CD4-positive, alpha-beta T cell treated with Interleukin-2 at 100 ng/mL for 4 hours (primary cell): Measurements from ENCODE around the gene SOCS1.

Experiments
- DNase-seq: peaks from one replicate; pipeline ENCODE4 v3.0.0-alpha.2; 2020; ENCODE audit warnings: low spot score

The SOCS1 gene

DNA sequence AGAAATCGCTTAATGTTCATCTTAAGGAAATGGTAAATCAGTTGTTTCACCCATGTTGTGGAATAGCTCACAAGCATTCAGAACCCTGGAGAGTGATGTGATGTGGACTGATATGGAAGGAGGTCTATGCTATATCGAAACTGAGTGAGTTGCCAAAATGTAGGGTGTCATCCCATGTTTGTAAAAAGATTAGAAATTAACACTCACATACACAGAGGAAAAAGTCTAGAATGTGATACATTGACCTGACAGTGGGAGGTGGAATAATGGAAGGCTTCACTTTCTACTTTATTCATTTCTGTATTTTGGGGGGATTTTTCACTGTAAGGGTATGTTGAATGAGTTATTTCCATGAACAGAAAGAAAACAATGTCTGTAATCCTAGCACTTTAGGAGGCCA is 29.8 kb upstream of the SOCS1 start:
- no peak for DNase-seq

DNA sequence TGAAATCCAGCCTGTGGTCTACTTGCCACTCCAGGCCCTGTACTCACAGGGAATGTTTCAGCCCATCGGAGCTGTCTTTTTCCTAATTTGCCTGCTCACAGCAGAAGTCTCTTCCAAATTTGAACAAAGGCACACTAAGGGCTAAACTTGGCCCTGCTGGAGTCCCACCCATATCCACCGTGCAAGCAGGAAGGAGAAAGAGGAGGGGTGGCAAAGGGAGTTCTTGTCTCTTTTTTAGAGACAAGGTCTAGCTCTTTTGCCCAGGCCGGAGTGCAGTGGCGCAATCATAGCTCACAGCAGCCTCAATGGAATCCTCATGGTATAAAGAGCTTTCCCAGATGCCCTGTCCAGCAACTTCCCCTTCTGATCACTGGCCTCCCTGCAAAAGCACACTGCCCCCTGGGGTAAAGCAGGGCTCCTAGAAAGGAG is 27.8 kb upstream of the SOCS1 start:
- no peak for DNase-seq

DNA sequence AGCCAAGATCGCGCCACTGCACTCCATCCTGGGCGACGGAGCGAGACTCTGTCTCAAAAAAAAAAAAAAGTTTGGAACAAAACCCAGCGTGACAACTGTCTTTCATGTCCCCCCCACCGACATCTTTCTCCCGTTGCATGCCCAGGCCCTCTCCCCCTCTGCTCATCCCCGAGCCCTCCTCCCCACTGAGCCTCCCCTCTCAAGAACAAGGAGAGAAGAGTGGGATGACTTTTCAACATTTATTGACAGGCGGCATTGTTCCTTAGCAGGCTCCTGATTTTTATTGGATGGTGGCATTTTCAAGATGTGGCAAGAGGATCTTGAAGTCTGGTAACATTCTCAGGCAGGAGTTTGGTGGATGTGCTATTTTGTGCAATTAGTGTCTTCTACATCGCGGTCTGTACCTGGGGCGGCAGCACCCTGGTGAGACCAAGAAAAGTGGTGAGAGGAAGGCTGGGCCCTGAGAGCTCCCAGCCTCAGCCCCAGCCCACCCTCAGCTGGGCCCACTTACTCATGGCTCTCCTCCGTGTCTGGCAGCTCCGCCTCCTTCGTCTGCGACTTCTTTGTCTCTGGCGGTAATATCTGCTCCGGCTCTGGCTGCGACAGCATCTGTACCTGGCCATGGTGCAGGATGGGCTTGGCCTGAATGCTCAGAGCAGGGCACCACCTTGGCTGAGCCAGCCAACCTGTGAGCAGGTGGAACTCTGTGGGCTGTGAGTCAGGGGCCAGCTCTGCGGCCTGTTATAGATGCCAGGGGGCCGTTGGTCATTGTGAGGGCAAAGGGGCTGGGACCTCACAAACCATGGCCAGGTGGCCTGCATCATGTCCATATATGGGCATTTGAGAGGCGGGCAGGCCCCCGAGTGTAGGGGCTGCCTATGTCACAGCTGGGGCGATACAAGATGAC is 24.9 kb upstream of the SOCS1 start, which contains the start of gene PRM1:
TSS of gene PRM1 (minus strand) at position 715 of the 907 bp plus-strand sequence. CDS start at position 623, 92 bp downstream.
- DNase-seq = no peak

DNA sequence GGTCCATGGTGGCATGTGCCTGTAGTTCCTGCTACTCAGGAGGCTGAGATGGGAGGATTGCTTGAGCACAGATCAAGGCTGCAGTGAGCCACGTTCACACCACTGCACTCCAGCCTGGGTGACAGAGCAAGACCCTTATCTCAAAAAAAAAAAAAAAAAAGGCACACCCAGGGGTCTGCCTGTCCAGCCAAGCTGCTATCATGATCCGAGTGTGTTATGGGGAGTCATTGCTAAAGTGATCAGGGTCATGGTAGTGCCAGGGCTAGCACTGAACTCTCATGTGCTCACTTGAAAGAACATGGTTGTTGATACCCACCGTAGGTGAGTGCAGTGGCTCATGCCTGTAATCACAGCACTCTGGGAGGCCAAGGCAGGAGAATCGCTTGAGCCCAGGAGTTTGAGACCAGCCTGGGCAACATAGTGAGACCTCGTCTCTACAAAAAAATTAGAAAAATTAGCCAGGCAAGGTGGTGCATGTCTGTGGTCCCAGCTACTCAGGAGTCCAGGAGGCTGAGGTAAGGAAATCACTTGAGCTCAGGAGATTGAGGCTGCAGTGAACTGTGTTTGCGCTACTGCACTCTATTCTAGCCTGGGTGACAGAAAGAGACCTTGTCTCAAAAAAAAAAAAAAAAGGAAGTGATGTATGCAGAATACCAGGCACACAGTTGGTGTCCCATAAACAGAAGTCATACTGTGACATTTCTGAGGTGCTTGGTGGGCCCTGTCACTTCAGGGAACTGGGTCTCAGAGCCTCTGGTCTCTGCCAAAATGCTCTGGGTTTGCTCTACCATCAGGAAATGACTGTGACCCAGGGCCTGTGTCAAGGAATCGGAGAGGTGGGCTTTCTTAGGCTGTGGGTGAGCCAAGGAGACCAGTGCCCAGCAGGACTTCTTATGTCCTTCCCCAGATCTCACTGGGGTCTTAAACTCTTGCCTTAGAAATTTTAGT is 23.0 kb upstream of the SOCS1 start:
- DNase-seq = no peak

DNA sequence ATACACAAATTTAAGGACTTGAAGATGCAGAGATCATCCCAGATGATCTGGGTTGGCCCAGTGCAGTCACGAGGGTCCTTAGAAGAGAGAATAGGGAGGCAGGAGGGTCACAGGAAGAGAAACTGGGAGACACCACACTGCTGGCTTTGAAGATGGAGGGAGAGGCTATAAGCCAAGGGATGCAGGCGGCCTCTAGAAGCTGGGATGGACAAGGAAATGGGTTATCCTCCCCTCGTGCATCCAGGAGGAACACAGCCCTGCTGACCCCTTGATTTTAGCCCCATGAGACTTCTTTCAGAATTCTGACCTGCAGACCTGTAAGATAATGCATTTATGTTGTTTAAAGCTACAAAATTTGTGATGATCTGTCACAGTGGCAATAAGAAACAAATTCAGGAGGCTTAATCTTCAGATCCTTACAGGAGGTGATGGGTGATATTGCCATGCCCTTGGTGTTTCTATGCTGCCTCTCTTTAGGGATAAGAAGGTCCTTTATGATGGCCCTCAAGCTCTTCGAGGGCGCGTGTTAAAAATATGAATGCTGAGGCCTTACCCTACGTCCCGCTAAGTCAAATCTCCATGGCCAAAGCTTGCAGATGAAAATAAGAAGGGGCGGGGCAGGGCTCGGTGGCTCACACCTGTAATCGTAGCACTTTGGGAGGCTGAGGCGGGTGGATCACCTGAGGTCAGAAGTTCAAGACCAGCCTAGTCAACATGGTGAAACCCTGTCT is 21.8 kb upstream of the SOCS1 start:
- no peak for DNase-seq

DNA sequence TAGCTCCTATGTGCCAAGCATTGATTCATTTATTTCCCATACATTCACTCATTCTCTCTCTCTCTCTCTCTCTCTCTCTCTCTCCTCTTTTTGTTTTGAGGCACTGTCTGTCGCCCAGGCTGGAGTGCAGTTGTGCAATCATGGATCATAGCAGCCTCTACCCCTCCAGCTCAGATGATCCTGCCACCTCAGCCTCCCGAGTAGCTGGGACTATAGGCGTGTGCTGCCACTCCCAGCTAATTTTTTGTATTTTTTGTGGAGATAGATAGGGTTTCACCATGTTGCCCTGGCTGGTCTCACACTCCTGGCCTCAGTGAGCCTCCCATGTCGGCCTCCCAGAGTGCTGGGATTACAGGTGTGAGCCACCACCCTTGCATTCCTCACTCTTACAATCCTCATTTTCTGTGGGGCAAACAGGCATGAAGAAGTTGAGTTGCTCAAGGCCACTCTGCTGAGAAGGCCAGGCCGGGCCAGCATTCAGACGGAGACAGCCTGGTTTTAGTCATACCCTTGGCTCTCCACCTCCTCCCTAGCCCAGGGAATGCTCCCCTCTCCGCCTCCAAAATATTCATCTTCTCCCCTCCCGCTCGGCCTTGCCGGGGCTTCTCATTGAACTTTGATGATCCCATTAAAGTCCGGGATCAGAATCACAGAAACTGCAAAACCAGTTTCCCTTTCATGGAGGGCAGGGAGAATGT is 21.0 kb upstream of the SOCS1 start:
- DNase-seq = no peak

DNA sequence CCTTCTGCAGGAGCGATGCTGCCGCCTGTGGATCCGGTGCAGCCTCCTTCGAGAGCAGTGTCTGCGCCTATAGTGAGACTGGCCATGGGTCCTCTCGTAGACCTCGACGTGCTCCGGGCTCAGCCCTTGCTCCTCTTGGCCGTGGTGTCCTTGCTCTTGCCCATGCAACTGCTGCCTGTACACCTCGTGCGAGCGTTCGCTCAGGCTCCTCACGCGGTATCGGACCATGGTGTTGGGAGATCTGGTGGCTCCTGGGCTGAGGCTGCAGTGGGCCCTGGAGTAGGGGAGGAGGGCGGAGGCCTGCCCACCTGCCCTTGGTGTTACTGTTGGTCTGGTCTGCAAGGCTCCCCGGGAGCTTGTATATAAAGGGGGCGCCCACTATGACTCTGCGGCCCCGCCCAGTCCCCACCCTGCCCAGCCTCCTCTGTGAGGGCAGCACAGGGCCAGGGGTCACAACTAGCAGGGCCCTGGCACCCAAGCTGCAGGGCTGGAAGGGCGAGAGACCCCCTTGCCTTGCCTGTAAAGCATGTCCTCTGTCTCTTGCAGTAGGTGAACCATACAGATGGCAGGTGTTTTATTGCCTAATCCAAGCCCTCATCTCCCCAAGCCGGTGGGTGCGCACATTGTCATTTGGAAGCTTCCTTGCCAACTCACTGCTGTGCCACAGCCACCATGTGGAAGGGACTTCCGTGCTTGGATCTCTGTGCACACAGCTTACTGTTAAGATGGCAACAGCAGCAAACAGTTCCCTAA is 20.3 kb upstream of the SOCS1 start, which contains the start of gene PRM2:
TSS of gene PRM2 (minus strand) at position 338 of the 753 bp plus-strand sequence. CDS start at position 228, 110 bp downstream.
- DNase-seq = no peak

DNA sequence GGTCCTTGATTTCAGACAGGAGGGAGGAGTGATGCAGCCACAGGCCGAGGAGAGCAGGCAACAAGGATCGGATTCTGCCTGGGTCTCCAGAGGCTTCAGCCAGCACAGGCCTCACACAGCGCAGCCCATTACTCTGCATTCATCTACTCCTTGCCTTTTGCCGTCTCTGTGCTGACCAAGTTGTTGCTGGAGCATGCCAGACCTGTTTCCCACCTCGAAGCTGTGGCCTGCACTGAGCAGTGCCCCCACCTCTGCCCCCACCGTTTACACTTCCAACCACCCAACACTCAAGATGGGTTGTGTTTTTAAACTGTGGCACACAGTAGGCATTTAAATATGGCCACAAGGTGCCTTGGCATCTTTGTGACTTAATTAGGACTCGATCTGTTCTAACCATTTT is 19.0 kb upstream of the SOCS1 start:
- no peak for DNase-seq

DNA sequence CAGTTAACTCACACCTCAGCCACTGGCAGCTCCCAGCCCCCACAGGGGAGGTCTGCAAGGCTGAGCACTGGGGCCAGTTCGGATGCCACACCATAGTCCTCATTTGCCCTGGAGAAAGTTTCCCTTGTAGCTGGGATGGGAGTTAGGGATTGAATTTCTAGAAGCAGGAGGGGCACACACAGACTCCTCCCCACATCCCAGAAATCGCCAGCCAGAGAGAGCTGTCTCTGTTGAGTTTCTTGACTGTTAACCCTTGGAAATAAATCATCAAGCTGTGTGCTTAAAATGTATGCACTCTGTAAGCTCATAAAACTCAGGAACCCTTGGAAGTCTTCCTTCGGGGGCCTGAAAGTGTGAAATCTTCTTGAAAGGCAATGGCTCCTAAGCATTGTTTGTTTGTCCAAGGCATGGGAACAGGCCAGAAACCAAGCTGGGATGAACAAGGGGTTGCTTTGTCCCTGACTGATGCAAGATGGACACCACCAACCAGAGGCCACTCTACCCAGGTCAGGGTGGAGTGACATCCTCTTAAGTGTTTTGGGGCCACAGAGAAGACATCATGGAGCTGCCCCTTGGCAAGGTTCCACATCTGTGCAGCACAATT is 17.8 kb upstream of the SOCS1 start:
- no peak for DNase-seq

DNA sequence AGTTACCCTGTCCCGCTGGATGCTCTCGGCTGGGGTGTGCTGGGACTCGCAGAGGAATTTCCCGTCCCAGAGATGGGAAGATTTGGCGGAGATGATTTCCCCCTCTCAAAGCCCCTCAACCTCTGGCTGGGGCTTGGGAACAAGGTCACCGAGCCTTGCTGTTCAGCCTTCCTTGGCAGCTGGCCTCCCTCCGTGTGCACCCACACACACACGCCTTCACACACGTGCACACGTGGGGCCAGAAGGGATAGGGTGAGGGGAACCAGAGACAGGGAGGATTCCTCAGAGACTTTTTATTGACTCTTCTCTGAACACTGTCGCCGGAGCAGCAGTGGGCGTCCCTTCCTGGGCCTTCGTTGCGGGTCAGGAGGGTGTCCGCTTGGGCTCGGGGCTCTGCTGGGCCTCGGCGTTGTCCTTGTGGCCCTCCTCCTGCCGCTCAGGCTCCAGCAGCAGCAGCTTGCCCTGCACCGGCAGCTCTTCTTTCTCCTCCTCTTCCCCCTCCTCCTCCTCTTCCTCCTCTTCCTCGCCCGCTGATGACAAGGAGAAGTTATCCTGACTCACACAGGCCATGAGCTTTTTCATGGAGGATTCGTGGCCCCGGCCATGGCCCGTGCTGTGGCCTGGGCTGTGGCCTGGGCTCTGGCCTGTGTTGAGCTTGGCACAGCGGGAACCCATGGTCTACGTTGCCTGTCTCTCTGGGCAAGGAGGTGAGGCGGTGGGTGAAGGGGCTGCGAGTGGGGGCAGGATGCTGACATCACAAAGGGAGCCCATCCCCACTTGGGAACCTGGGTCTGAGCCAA is 17.1 kb upstream of the SOCS1 start, which contains the start of gene PRM3:
TSS of gene PRM3 (minus strand) at position 709 of the 800 bp plus-strand sequence. CDS start at position 675, 34 bp downstream.
- no peak for DNase-seq

DNA sequence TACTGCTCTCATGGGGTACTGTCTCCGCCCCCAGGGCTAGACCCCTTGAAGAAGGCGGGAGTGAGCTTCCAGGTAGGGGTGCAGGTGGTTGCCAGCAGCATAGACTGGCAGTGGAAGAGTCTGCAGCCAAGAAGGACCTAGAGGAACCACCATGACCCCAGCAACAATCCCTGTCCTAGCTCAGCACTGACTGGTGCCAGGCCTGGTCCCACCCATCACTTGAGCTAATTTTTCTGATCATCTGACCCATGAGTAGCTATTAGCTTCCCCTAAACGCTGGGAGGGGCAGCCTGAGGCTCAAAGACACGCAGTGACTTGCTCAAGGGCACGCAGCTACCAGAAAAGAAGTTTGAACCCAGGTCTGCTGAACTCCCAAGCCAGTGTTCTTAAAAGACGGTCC is 16.5 kb upstream of the SOCS1 start:
- DNase-seq = no peak

DNA sequence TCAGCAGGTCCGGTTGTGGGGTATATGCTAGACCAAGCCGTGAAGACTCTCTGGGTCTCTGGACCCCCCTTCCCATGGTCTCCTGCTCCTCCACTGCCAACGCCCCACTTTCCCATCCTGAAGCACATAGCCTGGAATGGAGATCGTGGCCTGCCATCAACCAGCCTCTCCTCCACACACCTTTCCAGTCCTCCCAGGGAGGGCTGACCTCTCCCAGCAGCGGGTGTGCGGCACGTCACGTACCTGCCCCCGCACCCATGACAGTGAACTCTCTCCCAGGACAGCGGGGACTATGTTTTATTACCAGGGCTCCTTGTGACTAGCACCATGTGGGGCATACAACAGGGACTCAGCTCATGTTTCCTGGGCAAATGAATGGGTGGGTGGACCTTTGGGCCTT is 15.6 kb upstream of the SOCS1 start:
- DNase-seq = no peak

DNA sequence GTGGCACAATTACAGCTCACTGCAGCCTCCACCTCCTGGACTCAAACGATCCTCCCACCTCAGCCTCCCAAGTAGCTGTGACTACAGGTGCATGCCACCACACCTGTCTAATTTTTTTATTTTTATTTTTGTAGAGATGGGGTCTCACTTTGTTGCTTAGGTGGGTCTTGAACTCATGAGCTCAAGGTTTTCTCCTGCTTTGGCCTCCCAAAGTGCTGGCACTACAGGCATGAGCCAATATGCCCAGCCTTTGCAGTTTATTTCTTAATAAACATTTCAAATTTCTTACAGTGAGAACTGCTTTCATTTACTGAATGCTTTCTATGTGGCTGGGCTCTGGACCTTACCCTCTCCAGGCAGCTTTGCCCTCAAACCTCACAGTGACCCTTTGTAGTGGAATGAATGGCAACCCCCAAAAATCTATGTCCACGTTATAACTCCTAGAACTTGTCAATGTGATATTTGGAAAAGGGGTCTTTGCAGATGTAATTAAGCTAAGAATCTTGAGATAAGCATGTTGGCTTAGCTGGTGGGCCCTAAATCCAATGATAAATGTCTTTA is 14.7 kb upstream of the SOCS1 start:
- no peak for DNase-seq

DNA sequence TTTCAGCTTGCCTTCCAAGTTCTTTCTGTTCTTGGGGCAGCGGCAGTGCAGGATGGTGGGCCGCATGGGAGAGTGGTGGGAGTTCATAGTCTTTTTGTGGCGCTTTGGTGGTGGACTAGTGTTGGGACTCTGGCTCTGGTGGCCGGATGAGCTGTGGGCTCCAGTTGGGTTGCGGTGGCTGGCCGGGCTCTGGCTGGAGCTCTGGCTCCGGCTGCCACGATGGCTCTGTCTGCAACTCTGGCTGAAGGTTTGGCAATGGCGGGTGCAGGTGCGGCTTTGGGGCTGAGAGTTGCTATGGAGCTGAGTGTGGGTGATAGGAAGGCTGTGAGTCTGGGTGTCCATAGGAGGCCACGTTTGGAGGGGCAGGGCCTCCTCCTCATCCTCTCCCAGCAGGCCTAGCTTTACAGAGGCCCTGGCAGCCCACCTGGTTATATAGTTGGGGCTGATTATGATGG is 12.9 kb upstream of the SOCS1 start, which contains the start of gene TNP2:
TSS of gene TNP2 (minus strand) at position 405 of the 455 bp plus-strand sequence. CDS start at position 342, 63 bp downstream.
- DNase-seq = no peak

DNA sequence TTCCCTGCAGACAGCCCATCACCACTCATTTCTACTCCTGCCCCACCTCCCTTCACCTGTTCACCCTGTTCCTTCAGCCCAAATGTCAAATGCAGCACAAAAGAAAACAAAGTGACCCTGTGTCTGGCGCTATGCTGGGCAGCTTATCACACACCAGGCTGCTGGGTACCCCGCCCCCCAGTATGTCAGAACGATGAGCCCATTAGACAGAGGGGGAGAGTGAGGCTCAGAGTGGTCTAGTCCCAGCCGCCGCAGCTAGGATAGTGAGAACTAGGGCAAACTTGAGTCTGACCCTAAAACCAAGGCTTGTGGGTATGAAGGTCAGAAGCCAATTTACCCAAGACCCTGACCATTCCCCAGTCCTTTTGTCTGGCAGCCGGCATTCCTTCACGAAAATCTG is 9.1 kb upstream of the SOCS1 start:
- DNase-seq = no peak

DNA sequence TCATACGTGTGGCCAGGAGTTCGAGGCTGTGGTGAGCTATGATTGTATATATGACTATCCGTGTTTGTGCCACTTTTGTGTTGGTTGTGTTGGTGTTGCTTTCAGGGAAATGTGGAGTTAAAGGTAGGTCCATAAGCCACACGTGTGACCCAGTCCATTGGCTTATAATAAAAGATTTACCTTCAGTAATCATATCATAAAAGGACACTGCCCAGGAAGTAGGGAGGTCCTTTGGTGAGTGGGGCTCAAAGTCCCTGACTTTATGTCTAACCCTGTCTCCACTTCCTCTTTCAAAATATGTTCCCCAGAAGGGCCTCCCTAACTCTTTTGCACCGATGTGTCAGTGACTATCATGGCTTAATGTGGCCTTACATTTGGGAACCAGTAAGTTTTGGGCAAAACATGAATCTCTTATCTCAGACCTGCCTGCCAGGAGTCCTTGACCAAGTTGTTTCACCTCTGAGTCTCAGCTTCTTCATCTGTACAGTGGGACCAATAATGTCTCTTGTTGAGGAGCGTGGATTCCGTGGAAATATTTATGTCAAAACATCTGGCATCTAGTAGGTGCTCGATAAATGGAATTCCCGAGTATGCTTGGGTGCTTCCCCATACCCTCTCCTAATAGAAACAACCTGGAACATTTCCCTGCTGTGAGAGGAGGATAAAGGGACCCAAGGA is 8.3 kb upstream of the SOCS1 start:
- no peak for DNase-seq

DNA sequence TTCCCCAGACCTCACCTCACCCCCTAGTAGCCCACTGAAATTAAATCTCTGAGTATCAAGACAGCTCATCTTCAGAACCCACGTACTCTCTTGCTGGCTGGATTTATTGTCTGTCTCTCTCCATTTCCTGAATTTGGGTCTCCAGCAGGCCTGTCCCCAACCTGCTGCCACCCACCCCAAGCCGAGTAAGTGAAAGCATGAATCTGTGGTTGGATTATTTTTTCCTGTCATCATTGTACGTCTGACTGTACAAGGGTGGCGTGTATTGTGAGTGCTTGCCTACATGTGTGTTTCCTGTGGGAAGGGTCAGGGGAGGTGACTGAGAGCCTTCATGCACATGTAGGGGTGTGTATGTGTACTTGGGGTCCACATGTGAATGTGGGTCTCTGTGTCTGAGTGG is 7.7 kb upstream of the SOCS1 start:
- peak; percentile 45 for DNase-seq

DNA sequence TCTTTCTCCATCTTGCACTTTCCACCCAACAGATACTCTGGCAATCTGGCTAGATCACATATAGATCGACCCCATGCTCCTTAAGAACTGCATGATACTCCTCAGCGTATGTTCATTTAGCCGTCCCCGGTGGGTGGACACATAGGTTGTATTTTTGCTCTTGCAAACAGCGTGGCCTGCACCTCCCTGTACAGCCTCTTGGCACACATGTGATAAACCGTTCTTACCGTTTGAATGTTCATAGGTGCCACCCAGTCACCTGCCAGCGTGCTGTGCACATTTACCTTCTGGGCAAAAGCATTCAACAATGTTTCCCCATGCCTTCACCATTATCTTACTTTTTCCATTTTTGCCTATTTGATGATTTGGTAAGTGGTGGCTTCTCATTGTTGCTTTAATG is 6.9 kb upstream of the SOCS1 start:
- DNase-seq = no peak
